NT2/D1 (cell line): Measurements from ENCODE around the gene BMERB1.

ENCODE experiments used
- DNase-seq: peaks from one replicate; pipeline ENCODE4 v3.0.0-alpha.2; 2011; ENCODE audit warnings: low read depth, low spot score
- H3K27me3 ChIP-seq: 2 replicates; pipeline ENCODE4 v1.6.0; 2011; ENCODE audit warnings: mild to moderate bottlenecking; ENCODE audit not compliant: insufficient read length, insufficient read depth
- H3K36me3 ChIP-seq: 2 replicates; pipeline ENCODE4 v1.6.1; 2011; ENCODE audit warnings: mild to moderate bottlenecking, low read length, mixed read lengths; ENCODE audit not compliant: insufficient read depth, insufficient read length
- H3K4me1 ChIP-seq: 2 replicates; pipeline ENCODE4 v1.5.1; 2011; ENCODE audit not compliant: insufficient read depth, insufficient read length
- H3K4me3 ChIP-seq: 2 replicates; pipeline ENCODE4 v1.5.1; 2011; ENCODE audit warnings: low read depth; ENCODE audit not compliant: insufficient read length
- H3K9ac ChIP-seq: 2 replicates; pipeline ENCODE4 v1.6.0; 2011; ENCODE audit warnings: low read depth; ENCODE audit not compliant: insufficient read length
- H3K9me3 ChIP-seq: 2 replicates; pipeline ENCODE4 v1.5.1; 2011; ENCODE audit warnings: mild to moderate bottlenecking, low read length; ENCODE audit not compliant: insufficient read depth
- SUZ12 ChIP-seq: IDR thresholded peaks from 2 replicates; pipeline ENCODE4 v1.6.1; 2011; ENCODE audit not compliant: insufficient read length, insufficient read depth; ENCODE audit errors: extremely low read depth
- YY1 ChIP-seq: IDR thresholded peaks from 2 replicates; pipeline ENCODE4 v1.6.1; 2011; ENCODE audit not compliant: insufficient read length, insufficient read depth
- ZNF274 ChIP-seq: IDR thresholded peaks from 2 replicates; pipeline ENCODE4 v1.6.1; 2011; ENCODE audit warnings: mild to moderate bottlenecking, low read depth, low read length

The BMERB1 gene

DNA sequence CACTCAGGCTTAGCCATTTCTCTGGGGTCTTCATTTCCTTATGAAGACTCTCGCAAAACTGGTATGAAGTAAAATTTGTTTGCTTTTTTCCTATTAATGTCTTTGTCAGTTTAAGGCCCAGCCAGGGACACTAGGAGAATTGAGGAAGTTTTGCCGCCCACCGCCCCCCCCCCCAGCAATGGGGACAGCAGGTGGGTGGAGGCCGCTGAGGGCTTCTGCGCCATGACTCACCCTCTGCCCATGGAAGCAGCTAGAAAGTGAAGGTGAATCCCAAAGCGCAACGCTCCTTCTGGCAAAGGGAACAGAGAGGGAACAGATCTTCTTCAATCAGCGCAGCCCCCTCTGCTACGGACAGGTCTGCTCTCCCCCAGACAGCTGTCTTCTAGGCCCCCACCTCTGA, 158.8 kb downstream of the BMERB1 start:
- Histone ChIP-seq H3K36me3 (peaks cover 45% of the 10 kb centered on the region), H3K4me1 (peaks cover 4% of the 10 kb centered on the region), H3K9me3 (no peaks in the 10 kb centered on the region), H3K9ac (no peak overlapping the region), H3K4me3 (no peak overlapping the region), H3K27me3 (no peaks in the 10 kb centered on the region)
- TF ChIP-seq YY1 (no peak), SUZ12 (no peak), ZNF274 (no peak)
- DNase-seq: no peak

DNA sequence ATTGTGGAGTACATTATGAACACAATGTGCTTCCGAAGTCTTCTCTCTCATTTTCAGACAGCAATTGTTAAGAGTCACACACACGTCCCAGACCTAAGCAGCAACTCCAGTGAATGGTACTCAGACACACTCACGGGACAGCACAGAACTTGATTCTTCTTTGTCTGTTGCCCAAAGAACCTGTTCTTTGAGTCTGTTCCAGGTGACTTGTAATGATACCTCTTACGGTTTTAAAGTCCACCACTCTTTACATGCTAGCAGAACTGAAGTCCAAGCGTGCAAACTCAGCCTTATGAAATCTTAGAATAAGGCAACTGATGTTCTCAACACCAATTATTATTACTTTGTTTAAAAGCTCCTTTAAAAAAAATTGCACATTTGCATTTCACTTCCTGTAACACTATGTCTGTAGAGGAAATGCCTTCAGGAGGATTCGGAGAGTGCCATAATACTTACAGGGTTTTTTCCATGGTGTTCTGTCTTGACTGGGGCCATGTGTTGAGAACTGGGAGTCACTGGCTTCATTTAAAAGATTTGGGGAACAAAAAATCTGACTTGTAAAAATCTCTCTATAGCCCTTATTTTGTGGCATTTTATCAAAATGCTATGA, 160.4 kb downstream of the BMERB1 start:
- Histone ChIP-seq H3K4me3 (no peak overlapping the region), H3K27me3 (no peaks in the 10 kb centered on the region), H3K9me3 (no peaks in the 10 kb centered on the region), H3K36me3 (peaks cover 54% of the 10 kb centered on the region), H3K4me1 (peaks cover 4% of the 10 kb centered on the region), H3K9ac (no peak overlapping the region)
- no peak for DNase-seq
- TF ChIP-seq SUZ12 (no peak), YY1 (no peak), ZNF274 (no peak)

DNA sequence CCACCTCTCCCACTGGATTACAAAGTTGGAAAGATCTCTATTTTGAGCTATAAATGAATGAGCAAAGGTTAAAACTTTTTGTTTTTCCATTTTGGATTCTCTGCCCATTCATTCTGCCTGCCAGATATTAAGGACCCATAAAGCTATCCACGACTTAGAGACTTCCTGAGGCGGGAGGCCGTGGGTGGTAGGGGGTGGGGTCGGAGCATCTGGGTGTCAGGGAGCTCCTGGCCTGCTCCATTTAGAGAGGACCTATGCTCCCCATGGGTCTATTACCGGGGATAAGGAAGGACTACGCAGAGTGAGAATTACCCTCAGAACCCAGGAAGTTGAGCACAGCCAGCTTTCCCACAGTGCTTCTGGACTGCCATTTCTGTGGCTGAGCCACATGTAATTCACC, 162.7 kb downstream of the BMERB1 start:
- Histone ChIP-seq H3K9ac (no peak overlapping the region), H3K27me3 (no peaks in the 10 kb centered on the region), H3K4me3 (no peak overlapping the region), H3K9me3 (no peaks in the 10 kb centered on the region), H3K36me3 (peaks cover 76% of the 10 kb centered on the region), H3K4me1 (peaks cover 7% of the 10 kb centered on the region)
- no peak for DNase-seq
- no peak for TF ChIP-seq ZNF274
- no peak for TF ChIP-seq SUZ12
- no peak for TF ChIP-seq YY1

DNA sequence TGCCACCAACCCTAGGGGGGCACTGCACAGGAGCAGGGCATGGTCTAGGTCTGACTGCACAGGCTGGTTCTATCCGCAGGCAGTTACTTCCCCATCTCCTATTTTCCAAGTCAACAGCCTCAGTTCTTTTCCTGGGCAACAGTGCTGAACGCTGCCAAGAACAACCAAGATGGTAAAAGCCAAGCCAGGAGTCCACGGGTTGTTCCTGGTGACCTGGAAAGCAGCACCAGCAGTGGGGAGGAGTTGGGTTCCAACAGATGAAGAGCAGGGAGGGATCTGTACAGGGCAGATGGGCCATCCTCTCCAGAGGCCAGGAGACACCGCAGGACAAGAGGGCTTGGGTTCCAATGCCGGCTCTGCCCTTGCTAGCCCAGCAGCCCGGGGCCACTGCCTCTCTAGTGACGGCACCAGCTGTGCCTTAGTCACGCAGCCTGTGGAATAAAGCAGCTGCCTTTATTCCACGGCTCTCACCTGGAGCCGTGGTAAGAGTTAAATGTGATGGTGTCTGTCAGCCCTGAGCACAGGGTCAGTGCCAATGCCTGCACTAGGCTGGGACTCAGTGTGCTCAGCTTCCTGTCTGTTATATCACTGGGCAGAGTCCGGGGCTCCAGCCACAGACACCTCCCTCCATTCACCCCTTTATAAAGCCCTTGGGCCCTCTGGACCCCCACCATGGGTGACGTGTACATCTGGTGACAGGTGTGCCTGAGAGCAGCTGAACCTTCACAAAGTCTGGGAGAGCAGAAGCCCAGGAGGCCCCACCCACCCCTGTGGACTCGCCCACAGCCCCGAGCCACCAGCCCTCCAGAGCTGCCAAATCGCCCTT, 163.6 kb downstream of the BMERB1 start:
- no peak for TF ChIP-seq SUZ12
- no peak for TF ChIP-seq ZNF274
- TF ChIP-seq YY1: no peak
- H3K36me3 ChIP-seq: peaks cover 79% of the 10 kb centered on the region
- no peak overlapping the region for H3K9ac ChIP-seq
- peaks cover 4% of the 10 kb centered on the region for H3K4me1 ChIP-seq
- no peak for DNase-seq
- H3K9me3 ChIP-seq: no peaks in the 10 kb centered on the region
- no peak overlapping the region for H3K4me3 ChIP-seq
- no peaks in the 10 kb centered on the region for H3K27me3 ChIP-seq

DNA sequence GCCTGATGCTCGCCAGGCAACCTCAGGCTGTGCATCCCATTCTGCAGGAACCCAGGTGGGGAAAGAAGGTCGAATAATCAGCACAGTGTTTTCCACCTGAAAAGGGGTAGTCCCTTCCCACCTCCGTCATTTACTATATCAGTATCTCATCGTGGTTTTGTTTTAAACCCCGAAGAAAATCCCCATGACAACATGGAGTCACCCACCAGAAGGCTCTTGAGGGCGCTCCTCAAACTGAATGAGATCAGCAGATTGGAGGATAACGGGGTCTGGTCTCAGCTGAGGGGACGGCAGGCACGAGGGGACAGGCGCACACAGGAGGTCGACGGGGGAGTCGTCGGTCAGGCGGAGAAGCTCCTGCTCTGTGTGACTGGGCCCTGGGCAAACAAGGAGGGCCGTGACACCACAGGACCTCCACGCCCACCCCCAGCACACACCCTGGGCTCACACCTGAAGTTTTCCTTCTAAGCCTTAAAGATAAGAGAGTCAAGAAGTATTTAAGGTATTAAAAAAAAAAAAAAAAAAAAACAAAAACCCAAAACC, 164.3 kb downstream of the BMERB1 start:
- H3K9me3 ChIP-seq: no peaks in the 10 kb centered on the region
- H3K9ac ChIP-seq: no peak overlapping the region
- no peak for TF ChIP-seq SUZ12
- no peak for TF ChIP-seq YY1
- TF ChIP-seq ZNF274: no peak
- H3K4me1 ChIP-seq: peaks cover 4% of the 10 kb centered on the region
- peaks cover 80% of the 10 kb centered on the region for H3K36me3 ChIP-seq
- H3K4me3 ChIP-seq: no peak overlapping the region
- DNase-seq: no peak
- H3K27me3 ChIP-seq: no peaks in the 10 kb centered on the region

DNA sequence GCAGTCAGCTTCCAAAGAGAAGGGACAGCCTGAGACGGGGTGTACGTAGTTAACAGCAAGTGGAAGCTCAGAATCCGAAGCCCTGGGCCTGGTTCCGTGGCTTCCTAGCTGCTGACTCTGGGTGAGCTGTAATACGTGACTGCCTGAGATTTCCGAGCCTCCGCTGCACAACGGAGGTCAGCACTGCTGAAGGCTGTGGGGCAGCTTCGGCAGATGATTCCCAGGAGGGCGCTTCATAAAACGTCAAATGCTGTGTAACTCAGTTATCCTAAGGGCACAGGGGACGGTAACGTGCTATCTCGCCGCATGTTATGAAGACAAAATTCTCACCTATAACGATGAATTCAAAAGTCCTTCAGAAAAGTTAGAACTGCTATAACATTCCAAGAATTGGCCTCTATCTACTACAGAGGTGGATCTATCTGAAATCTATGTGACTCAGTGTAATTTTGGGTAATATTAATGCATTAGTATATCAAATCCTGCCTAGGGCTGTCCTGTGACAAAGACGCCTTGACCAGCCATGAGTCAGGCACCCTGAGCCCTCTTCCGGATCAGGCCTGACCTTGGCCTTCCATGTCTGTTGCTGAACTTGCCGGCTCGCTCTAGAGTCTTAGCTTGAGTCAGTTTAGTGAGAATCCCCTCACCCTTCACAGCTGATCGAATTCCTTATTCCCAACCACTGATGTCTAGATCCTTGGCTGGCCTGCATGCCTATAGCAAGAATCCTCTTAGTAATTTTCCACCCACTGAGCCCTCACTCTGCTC, 165.1 kb downstream of the BMERB1 start:
- peaks cover 86% of the 10 kb centered on the region for H3K36me3 ChIP-seq
- H3K9ac ChIP-seq: no peak overlapping the region
- no peaks in the 10 kb centered on the region for H3K27me3 ChIP-seq
- H3K4me3 ChIP-seq: no peak overlapping the region
- no peak for DNase-seq
- no peaks in the 10 kb centered on the region for H3K9me3 ChIP-seq
- peaks cover 4% of the 10 kb centered on the region for H3K4me1 ChIP-seq
- TF ChIP-seq SUZ12 (no peak), YY1 (no peak), ZNF274 (no peak)
